ENCODE data around the gene AKT1. TPM values are rescaled to one million over a fixed set of nuclear protein-coding genes. Genes with fewer than 3 reads are reported as not detected.

Gene AKT1
- total RNA-seq, 3 donors from 2014 or later, result 91.9 to 119 (median 116) TPM

GRCh38 chr14:104770851-104771272 lies 24.7 kb downstream of the AKT1 start:
- intact Hi-C loops (cut with DNase I; ENCODE audit: low total_unique reads), result loop anchor here (2.0 kb wide), 1 partner anchor 54 kb away; no protein-coding TSS in a partner anchor
- Histone ChIP-seq H3K36me3 (no peaks in the 10 kb centered on the region), H3K4me3 (no peak overlapping the region), H3K4me1 (peaks cover 0 to 5% of the 10 kb centered on the region in 2 donors), H3K27me3 (no peaks in the 10 kb centered on the region), H3K9me3 (no peaks in the 10 kb centered on the region), H3K27ac (no peak overlapping the region)
- peak in 2 of 3 donors; percentile 18 to 44 for TF ChIP-seq CTCF (IDR thresholded peaks at IDR 0.05)
- no peak for TF ChIP-seq POLR2AphosphoS5 (IDR thresholded peaks at IDR 0.05)
- no peak for DNase-seq (ENCODE audit: low spot score in 2 of 2)

- H3K36me3 ChIP-seq, result no peaks in the 10 kb centered on the region
- H3K4me1 ChIP-seq, result peaks cover 0 to 5% of the 10 kb centered on the region in 2 donors
- no peaks in the 10 kb centered on the region for H3K9me3 ChIP-seq
- intact Hi-C loops (cut with DNase I; ENCODE audit: low total_unique reads), result loop anchor here (2.0 kb wide), 1 partner anchor 55 kb away; no protein-coding TSS in a partner anchor
- no peak for TF ChIP-seq CTCF (IDR thresholded peaks at IDR 0.05)
- no peak for TF ChIP-seq POLR2A (IDR thresholded peaks at IDR 0.05)
- no peak for TF ChIP-seq POLR2AphosphoS5 (IDR thresholded peaks at IDR 0.05)
- H3K4me3 ChIP-seq, result no peak overlapping the region
- H3K27ac ChIP-seq, result peak overlapping the region in 1 of 2 donors; percentile 7
- H3K27me3 ChIP-seq, result no peaks in the 10 kb centered on the region
- no peak for DNase-seq (ENCODE audit: low spot score in 2 of 2)
These were observed 25.4 kb downstream of the AKT1 start for GRCh38 chr14:104770072-104770579.

GRCh38 chr14:104769324-104770071 lies 26.1 kb downstream of the AKT1 start:
- no peak for TF ChIP-seq CTCF (IDR thresholded peaks at IDR 0.05)
- no peak for TF ChIP-seq POLR2A (IDR thresholded peaks at IDR 0.05)
- no peak for TF ChIP-seq POLR2AphosphoS5 (IDR thresholded peaks at IDR 0.05)
- Histone ChIP-seq H3K4me3 (no peak overlapping the region), H3K4me1 (peaks cover 0 to 5% of the 10 kb centered on the region in 2 donors), H3K27ac (peak overlapping the region in 1 of 2 donors; percentile 25), H3K36me3 (no peaks in the 10 kb centered on the region), H3K9me3 (no peaks in the 10 kb centered on the region), H3K27me3 (no peaks in the 10 kb centered on the region)
- intact Hi-C loops (cut with DNase I; ENCODE audit: low total_unique reads), result loop anchor here (2.0 kb wide), 1 partner anchor 55 kb away; no protein-coding TSS in a partner anchor
- no peak for DNase-seq (ENCODE audit: low spot score in 2 of 2)

DNA sequence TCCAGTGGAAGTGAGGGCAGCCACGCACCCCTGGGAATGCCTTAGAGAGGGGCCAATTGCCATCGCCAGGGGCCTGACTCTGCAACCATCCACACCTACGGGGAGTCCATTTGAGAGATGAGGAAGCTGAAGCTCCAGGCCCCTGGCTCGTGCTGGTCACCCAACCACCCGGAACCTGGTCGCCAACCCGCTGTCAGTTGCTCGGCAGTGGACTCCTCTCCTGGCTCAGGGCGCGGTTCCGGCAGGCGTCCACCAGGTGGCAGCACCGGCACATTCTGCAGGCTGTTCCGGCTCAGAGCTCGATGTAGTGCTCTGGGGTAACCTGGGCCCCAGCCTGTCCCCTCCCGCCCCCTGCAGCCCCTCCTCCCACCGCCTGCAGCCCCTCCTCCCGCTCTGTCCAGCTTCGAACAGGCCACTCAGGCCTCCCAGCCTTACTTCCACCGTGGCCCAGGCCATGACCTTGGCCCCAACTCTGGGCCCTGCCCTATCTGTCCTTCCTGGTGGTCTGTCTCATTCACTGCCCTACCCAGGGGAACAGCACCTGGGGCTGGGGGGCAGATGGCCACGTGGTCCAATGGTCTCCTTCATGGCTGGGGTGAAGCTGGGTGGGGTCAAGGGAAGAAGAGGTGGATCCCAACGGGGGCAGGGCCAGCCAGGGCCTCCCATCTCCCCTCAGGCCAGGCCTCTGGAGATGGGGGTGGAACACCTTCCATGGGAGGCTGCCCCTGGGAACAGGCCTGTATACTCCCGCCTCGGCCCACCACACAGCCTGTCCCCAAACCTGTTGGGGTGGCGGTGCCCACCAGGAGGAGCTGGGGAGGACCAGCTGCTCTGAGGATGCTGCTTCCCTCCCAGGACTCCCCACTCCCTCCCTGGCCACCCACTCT lies 26.9 kb downstream of the AKT1 start:
- Histone ChIP-seq H3K27ac (peak overlapping the region; percentile 51 to 59), H3K27me3 (no peaks in the 10 kb centered on the region), H3K4me3 (no peak overlapping the region), H3K9me3 (no peaks in the 10 kb centered on the region), H3K4me1 (peaks cover 0 to 5% of the 10 kb centered on the region in 2 donors), H3K36me3 (no peaks in the 10 kb centered on the region)
- peak; percentile 80 to 95 for DNase-seq (ENCODE audit: low spot score in 2 of 2)
- TF ChIP-seq CTCF (IDR thresholded peaks at IDR 0.05), result peak in 2 of 3 donors; percentile 76 to 90
- peak in 1 of 3 donors; percentile 30 for TF ChIP-seq POLR2AphosphoS5 (IDR thresholded peaks at IDR 0.05)
- no peak for TF ChIP-seq POLR2A (IDR thresholded peaks at IDR 0.05)
- intact Hi-C loops (cut with DNase I; ENCODE audit: low total_unique reads), result no loop called here
